Epithelial cell of proximal tubule (primary cell): ENCODE data around the gene AGPAT4. TPM values are rescaled to one million over a fixed set of nuclear protein-coding genes. Genes with fewer than 3 reads are reported as not detected.

Source experiments
- DNase-seq: peaks from one replicate; pipeline ENCODE4 v3.0.0-alpha.2; 2011; ENCODE audit warnings: low read depth
- H3K4me3 ChIP-seq: 2 replicates; pipeline ENCODE4 v1.5.1; 2011; ENCODE audit warnings: low read depth, mild to moderate bottlenecking, low read length
- CTCF ChIP-seq: conservative IDR thresholded peaks from 2 replicates; pipeline ENCODE4 v1.5.1; 2012; ENCODE audit warnings: low read depth, mild to moderate bottlenecking, low read length
- total RNA-seq: library from RNA; depleted of rRNA; stranded (reverse); fragments of >200 nt; gene quantifications from 2 replicates; pipeline ENCODE4 v1.2.3, GENCODE V29; 2015

AGPAT4 gene
- total RNA-seq, 1 donor from 2014 or later = 12.2 TPM

- TF ChIP-seq CTCF = no peak
- no peak overlapping the region for H3K4me3 ChIP-seq
- no peak for DNase-seq
Observed at GRCh38 chr6:161139304-161139765, 134.5 kb downstream of the AGPAT4 start.

DNA sequence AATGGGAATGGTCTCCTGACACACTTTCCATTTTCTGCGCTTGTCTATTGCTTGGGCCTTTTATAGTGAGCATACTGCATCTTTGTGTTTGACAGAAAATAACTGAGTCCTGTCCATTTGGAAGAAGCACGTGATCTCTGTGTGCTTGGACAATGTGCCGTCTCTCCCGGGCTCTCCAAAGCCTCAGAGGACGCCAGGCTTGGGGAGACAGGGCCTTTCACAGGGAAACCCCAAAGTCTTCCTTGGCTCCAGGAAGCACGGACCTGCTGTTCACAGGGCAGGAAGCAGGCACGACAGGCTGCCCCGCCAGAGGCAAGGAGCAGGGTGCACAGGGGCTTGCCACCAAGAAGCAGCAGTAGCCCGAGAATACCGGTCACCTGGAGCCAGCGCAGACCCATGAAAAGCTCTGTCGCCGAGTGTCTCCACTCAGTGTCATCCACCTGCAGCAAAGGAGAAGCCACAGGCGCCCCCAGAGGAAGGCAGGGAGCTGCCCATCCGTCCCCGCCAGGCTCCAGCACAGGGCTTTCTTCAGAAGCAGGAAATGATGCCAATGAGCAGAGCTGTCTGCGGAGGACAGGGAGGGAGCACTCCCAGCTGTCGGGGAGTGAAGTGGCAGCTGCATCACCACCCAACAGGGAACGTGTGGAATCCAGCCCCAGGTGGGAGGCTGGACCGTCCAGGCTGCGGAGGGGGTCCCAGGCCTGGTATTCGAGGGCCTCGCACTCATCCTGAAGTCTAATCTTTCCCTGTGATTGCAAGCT is 135.1 kb downstream of the AGPAT4 start:
- H3K4me3 ChIP-seq = no peak overlapping the region
- TF ChIP-seq CTCF = no peak
- DNase-seq = no peak

DNA sequence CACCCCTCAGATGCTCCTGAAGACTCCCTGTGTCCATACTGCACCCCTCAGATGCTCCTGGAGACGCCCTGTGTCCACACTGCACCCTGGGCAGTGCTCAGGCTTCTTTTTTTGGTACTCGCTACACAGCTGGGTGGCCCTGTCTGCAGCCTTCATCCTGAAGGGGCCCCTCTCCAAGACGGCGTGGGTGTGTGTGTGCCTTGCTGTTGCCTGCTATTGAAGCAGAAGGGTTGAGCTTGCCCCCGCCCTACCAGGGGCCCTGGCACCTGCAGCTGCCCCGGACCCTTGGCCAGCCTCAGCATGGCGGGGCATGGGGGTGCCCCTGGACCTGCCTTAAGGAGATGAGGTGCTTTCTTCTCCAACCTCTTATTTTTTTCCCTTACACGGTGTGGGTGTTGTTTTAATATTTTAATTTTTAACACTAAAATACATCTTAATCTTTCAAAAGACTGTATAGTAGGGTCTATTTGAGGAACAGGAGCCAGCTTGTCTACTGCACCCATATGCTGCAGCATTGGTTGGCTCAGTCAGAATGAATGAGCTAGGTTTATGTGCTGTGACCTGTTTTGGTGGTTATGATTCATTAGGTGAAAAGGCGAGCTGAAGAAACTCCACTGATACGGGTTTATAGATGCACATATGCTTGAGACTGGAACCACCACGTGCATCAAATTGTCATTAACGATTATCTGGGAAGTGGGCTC is 135.9 kb downstream of the AGPAT4 start:
- H3K4me3 ChIP-seq = no peak overlapping the region
- TF ChIP-seq CTCF = no peak
- DNase-seq = no peak

DNA sequence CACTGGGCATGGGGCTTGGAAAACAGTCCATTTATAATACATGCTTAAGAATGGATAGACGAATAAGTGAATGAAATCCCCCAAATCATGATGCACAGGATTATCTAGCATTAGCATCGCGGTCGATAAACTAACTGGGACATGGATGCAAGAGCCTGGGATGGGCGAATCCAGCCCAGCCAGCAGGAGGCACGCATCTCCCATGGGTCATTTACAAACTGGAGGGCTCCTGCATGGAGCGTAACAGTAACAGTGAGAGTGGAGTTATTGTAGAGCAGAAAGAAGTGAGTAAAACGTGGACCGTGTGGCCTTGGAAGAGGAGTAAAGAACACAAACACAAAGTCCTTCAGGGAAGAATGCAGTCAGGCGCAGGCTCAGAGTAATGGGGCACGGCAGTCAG is 136.5 kb downstream of the AGPAT4 start:
- no peak for DNase-seq
- no peak overlapping the region for H3K4me3 ChIP-seq
- no peak for TF ChIP-seq CTCF

DNA sequence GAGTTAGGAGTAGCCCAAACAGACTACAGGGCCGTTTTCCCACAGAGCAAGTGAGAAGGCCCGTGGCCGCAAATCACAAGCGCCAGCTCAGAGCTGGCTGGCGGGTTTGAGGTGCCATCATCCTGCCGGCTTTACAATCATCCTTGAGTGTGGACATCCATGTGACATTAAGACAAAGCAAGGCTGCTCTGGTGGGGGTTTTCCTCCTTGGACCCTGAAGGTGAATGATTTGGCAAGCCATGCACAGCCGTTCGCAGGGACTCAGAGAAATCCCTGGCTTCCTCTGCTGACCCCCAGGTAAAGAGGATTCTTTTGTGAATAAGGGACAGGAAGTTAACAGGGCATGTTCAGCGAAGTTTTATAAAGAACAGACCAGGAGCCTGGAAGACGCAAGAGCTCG is 137.2 kb downstream of the AGPAT4 start:
- DNase-seq = no peak
- TF ChIP-seq CTCF = no peak
- no peak overlapping the region for H3K4me3 ChIP-seq

DNA sequence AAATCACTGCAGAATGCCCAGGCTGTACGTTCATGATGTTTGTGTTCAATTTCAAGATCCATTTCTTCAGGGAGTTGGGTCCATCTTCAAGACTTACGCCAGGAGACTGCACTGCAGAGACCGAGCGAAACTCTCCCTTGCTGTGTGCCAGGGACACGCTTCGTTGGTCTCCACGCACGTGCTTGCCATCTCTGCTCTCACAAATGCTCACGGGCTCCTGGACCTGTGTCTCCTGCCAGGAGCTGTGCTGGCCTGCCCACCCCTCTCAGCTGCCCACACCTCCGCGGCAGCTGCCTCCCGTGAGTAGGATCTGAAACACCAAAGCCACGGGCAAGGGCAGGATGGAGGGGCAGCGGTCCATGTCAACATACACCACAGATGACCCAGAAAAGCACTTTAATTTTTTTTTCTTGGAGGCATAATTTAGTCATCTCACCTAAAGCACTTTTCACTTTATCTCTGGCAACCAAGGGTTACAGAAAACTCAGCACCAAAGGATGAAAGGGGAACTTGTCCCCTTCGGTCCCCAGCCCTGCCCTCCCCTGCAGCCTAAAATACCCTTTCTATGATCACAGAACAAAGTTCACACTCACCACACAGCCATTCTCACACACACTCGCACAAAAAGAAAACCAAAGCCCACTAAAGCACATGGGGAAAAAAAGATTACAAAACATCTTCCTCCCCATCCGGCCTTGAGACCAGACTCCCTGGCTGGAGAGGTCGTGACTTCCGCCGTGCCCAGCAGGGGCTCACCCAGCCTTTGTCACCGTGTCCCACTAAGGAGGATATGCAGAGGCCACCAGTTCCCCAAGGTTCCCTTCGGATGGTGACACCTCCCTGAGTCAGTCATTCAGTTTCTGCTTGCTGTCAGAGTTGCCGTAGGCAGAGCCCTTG is 137.9 kb downstream of the AGPAT4 start:
- no peak for TF ChIP-seq CTCF
- H3K4me3 ChIP-seq = no peak overlapping the region
- DNase-seq = no peak
